LNCAP (cell line): ENCODE data around the gene CHD1.

Source experiments
- CTCF ChIP-seq: fragments of 450-650 bp; IDR thresholded peaks from 2 replicates; pipeline ENCODE4 v1.5.1; 2017; ENCODE audit warnings: mild to moderate bottlenecking

Gene CHD1

GRCh38 chr5:98933445-98934072 lies 4.8 kb upstream of the CHD1 start:
- no peak for TF ChIP-seq CTCF

- TF ChIP-seq CTCF, result no peak
These were observed 2.4 kb upstream of the CHD1 start for GRCh38 chr5:98930972-98931762.

GRCh38 chr5:98929710-98930298 lies 997 bp upstream of the CHD1 start:
- TF ChIP-seq CTCF, result no peak

GRCh38 chr5:98927989-98928872 lies 576 bp downstream of the CHD1 start:
- TF ChIP-seq CTCF, result no peak

GRCh38 chr5:98927242-98927988 lies 1.4 kb downstream of the CHD1 start:
- no peak for TF ChIP-seq CTCF

- no peak for TF ChIP-seq CTCF
These were observed 4.8 kb downstream of the CHD1 start for GRCh38 chr5:98923966-98924365.
